Measurements from ENCODE around the gene POLR1E. TPM values are rescaled to one million over a fixed set of nuclear protein-coding genes. Genes with fewer than 3 reads are reported as not detected.
"Not testable (repeated sequence)": the region's sequence is repeated elsewhere in the genome, so short reads cannot be mapped to it uniquely, and the experiment has no call there.

Gene POLR1E
- total and polyA plus RNA-seq, 12 donors, result 5.0 to 28.8 (median 17.5) TPM

GRCh38 chr9:37474438-37474837, 11.3 kb upstream of the POLR1E start:
- DNase-seq (no peak), ATAC-seq (no peak)
- Histone ChIP-seq H3K9me3 (peaks cover 0 to 17% (median 0%) of the 10 kb centered on the region in 11 donors), H3K27ac (no peak overlapping the region), H3K4me3 (no peak overlapping the region), H3K27me3 (peaks cover 0 to 25% (median 6%) of the 10 kb centered on the region in 7 donors), H3K4me1 (peaks cover 0 to 14% (median 11%) of the 10 kb centered on the region in 9 donors), H3K36me3 (no peaks in the 10 kb centered on the region)
- TF ChIP-seq CTCF (IDR thresholded peaks at IDR 0.05), result no peak
- intact Hi-C loops (cut with DNase I), result loop anchor here in 1 of 10 donors (10.0 kb wide), 1 partner anchor 110 kb away; no protein-coding TSS in a partner anchor
- WGBS, 2 donors, result 81 to 98% methylated on average over 3 of the region's 3 CpGs

GRCh38 chr9:37476930-37477329, 8.8 kb upstream of the POLR1E start:
- Histone ChIP-seq H3K27ac (no peak overlapping the region), H3K9me3 (peaks cover 0 to 17% (median 0%) of the 10 kb centered on the region in 11 donors), H3K4me1 (peaks cover 0 to 11% (median 9%) of the 10 kb centered on the region in 9 donors), H3K36me3 (no peaks in the 10 kb centered on the region), H3K27me3 (peaks cover 0 to 38% (median 12%) of the 10 kb centered on the region in 7 donors), H3K4me3 (no peak overlapping the region)
- no peak for TF ChIP-seq CTCF (IDR thresholded peaks at IDR 0.05)
- intact Hi-C loops (cut with DNase I), result loop anchor here in 1 of 10 donors (10.0 kb wide), 1 partner anchor 108 kb away; no protein-coding TSS in a partner anchor
- WGBS, 2 donors, result 71 to 86% methylated on average over 11 of the region's 11 CpGs
- DNase-seq, result no peak
- no peak for ATAC-seq

- not testable (repeated sequence) for ATAC-seq, H3K4me3 ChIP-seq, H3K36me3 ChIP-seq, DNase-seq, H3K4me1 ChIP-seq, H3K27ac ChIP-seq
- intact Hi-C loops (cut with DNase I), result loop anchor here in 1 of 10 donors (10.0 kb wide), 1 partner anchor 107 kb away; no protein-coding TSS in a partner anchor
- WGBS, 2 donors, result 93 to 94% methylated on average over 4 of the region's 4 CpGs
- Histone ChIP-seq H3K9me3 (peaks cover 0 to 17% (median 0%) of the 10 kb centered on the region in 11 donors), H3K27me3 (peaks cover 0 to 38% (median 12%) of the 10 kb centered on the region in 7 donors)
Observed at GRCh38 chr9:37477443-37477842, 8.3 kb upstream of the POLR1E start.

GRCh38 chr9:37477987-37478619, 7.6 kb upstream of the POLR1E start:
- H3K4me1 ChIP-seq, H3K4me3 ChIP-seq, DNase-seq, H3K27ac ChIP-seq, H3K36me3 ChIP-seq, ATAC-seq: not testable (repeated sequence)
- peaks cover 0 to 17% (median 0%) of the 10 kb centered on the region in 11 donors for H3K9me3 ChIP-seq
- intact Hi-C loops (cut with DNase I), result loop anchor here in 1 of 10 donors (10.0 kb wide), 1 partner anchor 107 kb away; no protein-coding TSS in a partner anchor
- 63 to 72% methylated on average over 5 of the region's 5 CpGs for WGBS, 2 donors
- H3K27me3 ChIP-seq, result peaks cover 0 to 38% (median 12%) of the 10 kb centered on the region in 7 donors

GRCh38 chr9:37480759-37481158, 5.0 kb upstream of the POLR1E start:
- 89 to 94% methylated on average over 3 of the region's 3 CpGs for WGBS, 2 donors
- intact Hi-C loops (cut with DNase I), result loop anchor here in 3 of 10 donors (10.0 kb wide), 2 partner anchors 94 to 954 kb away; partner anchors contain the start of gene FBXO10 (in 2 of the 3)
- no peak for ATAC-seq

More at GRCh38 chr9:37480759-37481158, 5.0 kb upstream of the POLR1E start:
- Histone ChIP-seq H3K4me1 (peaks cover 0 to 7% (median 6%) of the 10 kb centered on the region in 9 donors), H3K4me3 (no peak overlapping the region), H3K27ac (no peak overlapping the region), H3K36me3 (no peaks in the 10 kb centered on the region), H3K27me3 (peaks cover 0 to 38% (median 12%) of the 10 kb centered on the region in 7 donors), H3K9me3 (no peaks in the 10 kb centered on the region)
- no peak for DNase-seq
- no peak for TF ChIP-seq CTCF (IDR thresholded peaks at IDR 0.05)

Measured in heart right ventricle (tissue), 16 donors.